ENCODE results near the gene FBLN2. TPM values are rescaled to one million over a fixed set of nuclear protein-coding genes. Genes with fewer than 3 reads are reported as not detected.
"Not testable (repeated sequence)": the region's sequence is repeated elsewhere in the genome, so short reads cannot be mapped to it uniquely, and the experiment has no call there.

Gene FBLN2
- total RNA-seq, 1 donor from 2014 or later, result 2.2 TPM

DNA sequence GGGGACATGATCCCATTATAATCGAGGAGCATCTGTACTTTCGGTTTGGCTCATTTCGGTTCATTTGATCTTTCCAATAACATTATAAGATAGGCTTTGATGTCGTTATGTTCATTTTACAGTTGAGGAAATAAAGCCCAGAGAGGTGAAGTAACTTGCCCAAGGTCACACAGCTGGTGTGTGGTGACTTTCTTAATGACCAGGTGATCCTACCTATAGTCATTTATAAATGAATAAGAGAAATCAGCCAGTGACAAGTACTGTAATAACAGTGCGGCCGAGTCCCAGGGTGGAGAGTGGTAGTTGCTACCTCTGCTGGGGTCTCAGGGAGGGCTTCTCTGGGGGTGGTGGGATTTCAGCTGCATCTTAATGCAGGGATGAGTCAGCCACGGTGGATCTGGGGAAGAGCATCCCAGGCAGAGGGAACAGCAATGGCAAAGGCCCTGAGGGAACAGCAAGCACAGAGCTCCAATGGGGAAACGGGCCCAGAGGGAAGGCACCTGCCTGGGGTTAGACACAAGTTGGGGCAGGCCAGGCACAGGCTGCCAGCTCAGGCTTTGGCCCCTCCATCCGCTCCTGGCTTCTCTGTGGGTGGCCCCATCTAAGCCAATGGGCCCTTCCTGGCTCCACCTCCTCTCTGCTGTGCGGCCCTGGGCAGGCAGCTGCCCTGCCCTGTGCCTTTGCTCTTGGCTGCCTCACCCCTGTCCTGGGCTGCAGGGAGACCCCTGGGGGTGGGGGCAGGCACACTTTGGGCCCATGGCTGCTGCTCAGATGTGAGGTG lies 1.1 kb upstream of the FBLN2 start:
- DNase-seq (ENCODE audit: low read depth, low spot score), result no peak

DNA sequence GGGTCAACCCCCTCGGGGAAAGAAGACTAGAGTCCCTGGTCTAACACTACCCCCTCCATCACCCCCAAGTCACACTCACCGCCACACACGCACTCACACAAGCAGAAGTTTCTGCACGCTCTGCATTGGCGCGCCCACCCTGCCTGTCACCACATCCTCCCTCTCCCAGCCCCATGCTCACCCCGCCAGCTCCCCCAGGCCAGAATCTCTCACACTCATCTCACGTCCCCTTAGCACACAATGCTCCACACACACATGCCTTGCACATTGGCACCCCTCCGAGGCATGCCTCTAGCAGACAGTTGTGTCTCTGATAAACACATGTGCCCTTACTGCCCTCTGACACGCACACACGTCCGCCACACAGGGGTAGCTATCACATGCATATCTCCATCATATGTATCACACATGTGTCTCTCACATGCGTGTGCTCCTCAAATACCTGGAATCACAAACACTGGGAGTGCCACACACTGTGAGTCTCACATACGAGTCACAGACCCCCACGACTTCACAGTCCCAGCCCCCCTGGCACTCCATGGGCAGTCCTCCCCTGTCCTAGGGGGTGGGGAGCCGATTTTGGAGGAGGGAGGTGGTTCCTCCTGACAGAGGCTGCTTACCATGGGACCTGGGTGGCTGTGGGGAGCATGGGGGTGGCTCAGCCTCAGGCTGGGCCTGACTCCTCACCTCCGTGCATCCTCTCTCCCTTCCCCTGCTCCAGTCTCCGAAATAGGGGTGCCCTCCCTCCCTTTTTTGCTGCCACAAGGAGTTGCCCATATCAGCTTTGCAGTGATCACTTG lies 898 bp downstream of the FBLN2 start:
- DNase-seq (ENCODE audit: low read depth, low spot score), result no peak

DNA sequence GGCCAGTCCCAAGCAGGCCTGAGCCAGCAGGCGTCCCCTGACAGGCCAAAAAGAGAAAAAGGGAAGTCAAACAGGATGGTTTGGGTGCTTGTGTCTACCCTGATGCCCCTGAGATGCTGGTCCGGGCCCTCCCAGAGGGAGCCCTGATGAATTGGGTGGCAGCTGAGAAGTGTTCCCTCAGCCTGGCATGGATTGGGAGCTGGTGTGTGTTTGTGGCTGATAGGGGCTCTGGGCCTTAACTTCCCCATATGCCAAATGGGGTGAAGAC lies 1.4 kb downstream of the FBLN2 start:
- no peak for DNase-seq (ENCODE audit: low read depth, low spot score)

DNA sequence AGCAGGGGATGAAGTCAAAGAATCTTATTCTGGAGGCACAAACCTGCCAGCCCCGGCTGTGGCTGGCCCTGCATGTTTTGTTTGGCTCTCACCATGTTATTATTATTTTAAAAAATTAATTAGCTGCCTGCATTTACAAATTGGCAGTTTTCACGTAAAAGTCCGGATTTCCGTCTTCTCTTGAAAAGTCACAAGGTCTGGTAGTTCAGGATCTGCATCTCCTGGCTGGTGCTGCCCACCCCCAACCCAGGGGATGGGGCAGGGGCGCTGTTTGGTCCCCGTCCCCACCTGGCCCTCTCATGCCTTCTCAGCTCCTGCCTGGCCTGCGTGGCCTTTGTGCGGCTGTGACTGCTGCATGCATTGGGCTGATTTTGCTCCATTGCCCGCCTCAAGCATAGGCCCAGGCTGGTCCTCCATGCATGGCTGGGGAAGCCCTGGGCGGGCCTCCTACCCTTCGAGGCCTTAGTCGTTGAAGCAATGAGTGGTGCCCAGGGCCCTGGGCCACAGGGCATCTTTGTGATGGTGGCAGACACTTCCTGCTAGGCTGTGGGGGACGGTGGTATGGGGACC lies 2.0 kb downstream of the FBLN2 start:
- DNase-seq (ENCODE audit: low read depth, low spot score), result no peak

DNA sequence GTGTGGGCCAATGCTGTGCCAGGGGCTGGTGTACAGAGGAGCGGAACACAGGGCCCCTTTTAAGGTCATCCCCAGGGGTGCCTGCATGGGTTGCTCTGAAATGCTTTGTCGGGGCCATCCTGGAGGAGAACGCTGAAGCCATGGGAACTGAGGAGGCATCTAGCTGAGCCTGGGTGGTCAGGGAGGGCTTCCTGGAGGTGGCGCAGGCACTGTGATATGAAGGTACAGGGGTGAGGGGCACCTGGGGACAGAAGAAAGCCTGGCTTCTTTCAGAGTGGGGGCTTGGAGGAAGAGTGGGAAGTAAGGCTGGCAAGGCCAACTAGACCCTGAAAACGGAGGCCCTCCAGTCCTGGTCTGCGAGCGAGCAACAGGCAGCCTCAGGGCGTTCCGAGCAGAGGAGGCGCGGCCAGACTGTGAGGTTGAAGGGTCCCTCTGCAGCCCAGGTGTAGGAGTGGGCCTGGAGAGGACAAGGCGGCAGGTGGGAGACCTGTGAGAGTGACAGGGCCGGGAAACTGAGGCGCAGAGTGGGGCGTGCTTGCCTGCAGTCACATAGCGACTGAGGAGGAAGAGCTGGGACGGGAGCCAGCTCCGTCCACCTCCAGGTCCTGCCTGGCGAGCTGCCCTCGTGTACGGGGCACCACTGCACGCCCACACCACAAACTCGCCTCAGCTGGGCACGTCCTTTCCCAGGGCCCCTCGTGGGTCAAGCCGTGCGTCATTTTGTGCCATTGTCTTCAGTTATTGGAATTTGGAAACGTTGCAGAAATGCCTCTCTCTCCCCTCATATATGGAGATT lies 4.1 kb downstream of the FBLN2 start:
- DNase-seq (ENCODE audit: low read depth, low spot score), result no peak

DNA sequence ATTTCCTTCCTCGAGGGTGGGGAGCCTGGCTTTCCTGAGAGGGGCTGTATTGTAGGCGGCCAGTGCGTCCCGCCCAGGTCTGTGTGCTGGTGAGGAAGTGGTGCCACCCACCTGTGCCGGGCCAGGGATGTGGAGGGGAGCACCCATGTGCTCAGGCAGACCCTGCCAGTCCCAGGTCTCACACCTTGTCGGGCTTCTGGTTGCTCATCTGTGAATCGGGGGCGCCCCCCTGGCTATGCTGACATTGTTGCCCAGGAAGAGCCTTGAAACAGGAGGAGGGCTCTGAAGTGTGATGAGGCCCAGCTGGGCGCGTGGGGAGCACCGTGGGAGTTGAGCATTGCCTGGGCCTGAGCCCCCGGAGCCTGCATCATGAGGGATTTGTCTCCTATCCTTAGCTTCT lies 4.8 kb downstream of the FBLN2 start:
- no peak for DNase-seq (ENCODE audit: low read depth, low spot score)

DNA sequence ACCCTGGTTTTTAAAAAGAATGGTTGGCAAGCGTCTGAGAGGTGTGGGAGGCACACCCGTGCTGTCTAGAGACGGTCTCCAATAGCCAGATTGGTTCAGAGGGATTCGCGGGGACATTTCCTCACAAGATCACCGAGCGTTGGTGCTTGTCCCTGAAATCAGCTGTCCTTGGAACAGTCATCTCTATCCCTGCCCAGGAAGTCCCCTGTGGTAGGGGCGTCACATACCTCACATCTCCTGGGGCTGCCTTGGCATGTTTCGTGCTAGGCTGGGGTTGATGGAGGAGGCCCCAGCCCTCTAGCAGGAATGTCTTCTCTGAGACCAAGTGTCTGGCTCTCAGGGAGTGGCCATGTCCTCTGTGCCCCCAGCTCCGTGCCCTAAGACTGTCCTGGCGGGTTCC lies 6.8 kb downstream of the FBLN2 start:
- no peak for DNase-seq (ENCODE audit: low read depth, low spot score)

DNA sequence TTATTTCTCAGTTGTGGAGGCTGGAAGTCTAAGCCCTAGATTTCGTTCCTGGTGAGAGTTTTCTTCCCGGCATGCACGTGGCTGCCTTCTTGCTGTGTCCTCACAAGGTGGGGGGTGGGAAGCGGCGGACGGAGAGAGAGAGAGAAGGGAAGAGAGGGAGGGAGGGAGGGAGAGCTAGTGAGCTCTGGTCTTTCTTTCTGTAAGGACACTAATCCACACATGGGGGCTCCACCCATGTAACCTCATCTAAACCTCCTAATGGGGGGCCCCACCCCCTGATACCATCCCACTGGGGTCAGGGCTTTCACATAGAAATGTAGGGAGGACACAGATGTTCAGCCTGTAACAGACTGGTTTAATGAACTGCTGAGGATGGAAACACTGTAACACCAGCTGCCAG lies 7.3 kb downstream of the FBLN2 start:
- DNase-seq (ENCODE audit: low read depth, low spot score), result no peak

DNA sequence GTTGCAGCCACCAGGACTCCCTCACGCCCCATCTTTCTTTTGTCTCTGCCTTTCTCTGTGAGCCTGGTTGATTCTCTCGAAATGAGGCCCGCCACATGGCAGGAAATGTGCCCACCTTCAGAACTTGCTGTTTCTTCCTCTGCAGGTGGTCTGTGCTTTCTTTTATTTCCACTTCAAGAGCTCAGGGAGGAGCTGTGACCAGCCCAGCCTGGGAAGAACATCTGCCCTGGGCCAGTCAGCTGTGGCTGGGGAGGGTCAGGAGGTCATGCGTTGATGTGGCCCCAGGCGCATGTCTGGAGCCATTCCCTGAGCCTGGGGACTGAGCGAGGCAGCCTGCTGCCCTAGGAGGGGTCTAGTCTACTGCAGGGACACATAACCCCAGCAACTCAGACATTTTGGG lies 8.0 kb downstream of the FBLN2 start:
- DNase-seq (ENCODE audit: low read depth, low spot score), result no peak

DNA sequence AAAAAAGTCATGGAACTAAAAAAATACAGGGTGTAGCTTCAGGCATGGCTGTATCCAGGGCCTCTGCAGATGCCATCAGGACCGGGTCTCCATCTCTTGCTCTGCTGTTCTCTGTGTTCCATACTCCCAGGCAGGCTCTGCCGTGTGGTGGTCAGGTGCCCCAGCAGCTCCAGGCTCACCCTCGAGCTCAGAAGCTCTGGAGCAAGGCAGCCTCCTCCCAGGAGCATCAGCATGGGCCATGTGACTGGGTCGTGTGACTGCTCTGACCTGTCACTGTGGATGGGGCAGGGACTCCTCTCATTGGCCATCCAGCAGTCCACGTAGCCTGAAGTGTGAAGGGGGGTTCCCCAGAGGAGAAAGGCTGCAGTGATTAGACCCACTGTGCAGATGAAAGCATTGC lies 8.5 kb downstream of the FBLN2 start:
- no peak for DNase-seq (ENCODE audit: low read depth, low spot score)

DNA sequence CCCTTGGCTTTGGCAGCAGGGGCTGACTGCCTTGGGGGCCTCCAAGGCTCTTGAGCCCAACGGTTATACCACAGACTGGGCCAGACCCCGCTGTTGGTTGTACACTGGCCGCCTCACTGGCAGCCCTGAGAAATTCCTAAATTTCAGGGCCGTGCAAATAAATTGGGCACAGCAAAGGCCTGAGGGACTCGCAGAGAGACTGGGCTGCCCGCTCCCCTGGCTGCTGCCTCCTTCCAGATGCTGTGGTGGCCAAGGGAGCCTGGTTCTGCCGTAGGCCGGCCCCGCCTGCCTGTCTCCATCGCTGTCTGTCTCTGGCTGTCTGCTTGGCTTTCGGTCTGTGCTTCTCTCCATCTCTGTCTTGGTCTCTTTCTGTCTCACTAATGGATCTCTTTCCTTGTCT lies 9.0 kb downstream of the FBLN2 start:
- no peak for DNase-seq (ENCODE audit: low read depth, low spot score)

DNA sequence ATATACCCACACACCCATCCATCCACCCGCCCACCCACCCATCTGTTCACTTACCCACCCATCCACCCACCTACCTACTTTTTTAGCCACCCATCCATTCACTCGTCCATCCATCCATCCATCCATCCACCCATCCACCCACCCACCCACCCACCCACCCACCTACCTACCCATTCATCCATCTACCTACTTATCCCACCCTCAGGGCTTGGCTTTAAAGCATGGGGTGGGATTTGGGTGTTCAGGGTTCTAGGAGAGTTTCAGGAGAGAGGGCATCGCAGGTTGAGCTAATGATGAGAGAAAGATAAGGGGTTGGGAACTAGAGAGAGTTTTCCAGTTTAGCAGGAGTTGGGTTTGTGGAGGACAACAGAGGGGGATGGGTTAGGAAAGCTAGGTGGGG lies 9.7 kb downstream of the FBLN2 start:
- no peak for DNase-seq (ENCODE audit: low read depth, low spot score)

DNA sequence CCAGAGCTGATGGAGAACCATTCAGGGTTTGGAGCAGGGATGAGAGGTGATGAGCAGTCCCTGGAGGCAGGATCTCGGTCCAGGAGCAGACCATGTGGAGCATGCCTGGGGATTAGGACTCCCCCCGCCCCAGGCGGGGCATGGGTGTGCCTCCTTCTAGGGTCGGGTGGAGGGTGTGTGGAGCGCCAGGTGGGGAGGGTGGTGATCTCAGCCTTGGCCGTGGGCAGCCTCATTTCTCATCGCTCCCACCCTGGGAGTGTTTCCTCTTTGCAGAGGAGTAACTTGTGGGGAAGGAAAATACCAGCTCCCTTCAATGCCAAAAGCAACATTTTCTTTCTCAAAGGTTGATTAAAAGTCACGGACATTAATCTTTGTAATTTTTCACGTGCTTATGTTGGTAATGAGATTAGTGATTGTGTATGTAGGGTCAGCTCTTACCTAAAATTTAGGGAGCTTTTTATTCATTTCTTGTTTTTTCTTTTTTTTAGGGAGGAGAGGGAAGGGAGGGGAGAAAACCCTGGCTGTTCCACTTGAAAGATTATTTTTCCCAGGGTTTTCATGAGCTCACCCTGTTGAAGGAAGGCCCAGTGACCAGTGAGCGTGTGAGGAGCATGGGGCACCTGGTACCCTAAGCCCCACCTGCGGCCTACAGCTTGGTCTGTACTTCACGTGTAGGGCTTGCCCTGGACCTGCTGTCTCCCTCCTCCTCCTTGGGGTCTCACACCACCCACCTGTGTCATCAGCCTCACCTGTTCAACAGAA lies 11.0 kb downstream of the FBLN2 start:
- DNase-seq (ENCODE audit: low read depth, low spot score), result no peak

DNA sequence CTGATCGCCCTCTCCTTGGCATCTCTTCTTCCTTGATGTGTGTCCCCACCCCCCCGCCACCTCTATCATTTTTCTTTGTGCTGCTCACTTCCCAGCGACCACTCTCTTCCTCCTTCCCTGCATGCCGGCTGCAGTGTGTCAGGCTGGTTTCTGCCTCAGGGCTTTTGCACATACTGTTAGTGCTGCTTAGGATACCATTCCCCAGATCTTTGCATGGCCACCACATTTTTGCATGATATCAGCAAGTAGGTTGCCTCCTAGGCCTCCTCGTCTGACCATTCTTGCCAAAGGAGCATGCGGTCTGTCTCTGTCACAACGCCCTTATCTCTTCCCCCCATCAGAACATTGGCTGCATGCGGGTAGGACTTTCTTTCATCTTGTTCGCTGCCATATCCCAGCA lies 12.5 kb downstream of the FBLN2 start:
- no peak for DNase-seq (ENCODE audit: low read depth, low spot score)

DNA sequence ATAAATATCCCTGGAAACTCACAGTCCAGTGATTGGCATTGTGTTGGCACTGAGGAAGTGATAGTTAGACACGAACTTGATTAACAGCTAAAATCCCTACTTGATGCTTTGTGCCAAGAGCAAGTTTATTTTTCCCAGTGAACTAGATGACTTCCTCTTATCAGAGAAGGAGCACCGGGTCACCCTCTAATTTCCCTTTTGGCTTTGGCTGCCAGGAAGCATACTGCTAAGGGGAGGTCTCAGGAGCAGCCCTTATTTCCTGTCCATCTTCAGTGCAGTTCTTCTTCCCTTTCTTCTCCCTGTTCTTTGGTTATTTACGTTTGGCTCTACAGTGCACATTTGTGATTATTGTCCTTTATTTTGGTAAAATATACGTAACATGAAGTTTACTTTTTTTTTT lies 13.0 kb downstream of the FBLN2 start:
- DNase-seq (ENCODE audit: low read depth, low spot score), result no peak

DNA sequence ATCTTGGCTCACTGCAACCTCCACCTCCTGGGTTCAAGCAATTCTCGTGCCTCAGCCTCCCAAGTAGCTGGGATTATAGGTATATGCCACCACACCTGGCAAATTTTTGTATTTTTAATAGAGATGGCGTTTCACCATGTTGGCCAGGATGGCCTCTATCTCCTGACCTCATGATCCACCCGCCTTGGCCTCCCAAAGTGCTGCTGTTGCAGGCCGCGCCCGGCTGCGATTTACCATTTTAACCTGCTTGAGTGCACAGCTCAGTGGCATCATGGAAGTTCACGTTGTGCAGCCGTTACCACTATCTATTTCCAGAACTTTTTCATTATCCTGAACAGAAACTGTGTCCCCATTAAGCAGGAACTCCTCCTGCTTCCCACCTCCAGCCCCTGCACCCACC lies 13.5 kb downstream of the FBLN2 start:
- not testable (repeated sequence) for DNase-seq (ENCODE audit: low read depth, low spot score)

DNA sequence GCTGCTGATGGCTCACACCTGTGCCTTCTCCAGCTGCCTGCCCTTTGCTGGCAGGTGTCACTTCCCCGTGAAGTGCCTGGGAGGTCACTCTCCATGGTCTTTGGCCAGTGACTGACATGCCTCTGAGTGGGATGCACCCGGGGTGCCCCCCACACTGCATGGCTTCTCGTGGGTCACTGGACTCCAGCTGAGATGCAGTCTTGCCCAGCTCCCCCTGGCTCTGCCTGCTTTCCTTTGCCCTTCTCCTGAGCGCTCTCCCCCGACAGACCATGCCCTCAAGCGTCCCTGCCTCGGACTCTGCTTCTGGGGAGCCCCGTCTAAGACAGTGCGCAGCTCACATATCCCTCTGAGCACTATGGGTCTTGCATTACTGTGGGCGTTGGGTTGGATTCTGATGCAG lies 14.4 kb downstream of the FBLN2 start:
- DNase-seq (ENCODE audit: low read depth, low spot score), result no peak

DNA sequence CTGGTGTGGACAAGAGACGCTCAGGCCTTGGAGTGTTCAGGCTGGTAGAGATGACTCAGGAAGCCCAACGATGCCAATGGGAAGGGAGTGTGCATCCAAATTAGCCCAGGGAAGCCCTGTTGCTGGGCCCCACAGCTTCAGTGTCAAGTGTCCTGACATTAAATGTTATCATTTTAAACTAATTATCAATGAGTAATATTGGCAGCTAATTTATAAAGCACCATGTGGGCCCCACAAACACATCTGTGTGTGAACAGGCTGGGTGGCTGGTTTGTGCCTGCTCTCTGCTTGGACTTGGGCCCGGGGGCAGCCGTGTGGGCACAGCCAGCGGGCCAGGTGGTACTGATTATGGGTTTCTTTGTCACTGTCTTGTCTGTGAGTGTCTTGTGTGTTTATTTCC lies 15.0 kb downstream of the FBLN2 start:
- no peak for DNase-seq (ENCODE audit: low read depth, low spot score)

DNA sequence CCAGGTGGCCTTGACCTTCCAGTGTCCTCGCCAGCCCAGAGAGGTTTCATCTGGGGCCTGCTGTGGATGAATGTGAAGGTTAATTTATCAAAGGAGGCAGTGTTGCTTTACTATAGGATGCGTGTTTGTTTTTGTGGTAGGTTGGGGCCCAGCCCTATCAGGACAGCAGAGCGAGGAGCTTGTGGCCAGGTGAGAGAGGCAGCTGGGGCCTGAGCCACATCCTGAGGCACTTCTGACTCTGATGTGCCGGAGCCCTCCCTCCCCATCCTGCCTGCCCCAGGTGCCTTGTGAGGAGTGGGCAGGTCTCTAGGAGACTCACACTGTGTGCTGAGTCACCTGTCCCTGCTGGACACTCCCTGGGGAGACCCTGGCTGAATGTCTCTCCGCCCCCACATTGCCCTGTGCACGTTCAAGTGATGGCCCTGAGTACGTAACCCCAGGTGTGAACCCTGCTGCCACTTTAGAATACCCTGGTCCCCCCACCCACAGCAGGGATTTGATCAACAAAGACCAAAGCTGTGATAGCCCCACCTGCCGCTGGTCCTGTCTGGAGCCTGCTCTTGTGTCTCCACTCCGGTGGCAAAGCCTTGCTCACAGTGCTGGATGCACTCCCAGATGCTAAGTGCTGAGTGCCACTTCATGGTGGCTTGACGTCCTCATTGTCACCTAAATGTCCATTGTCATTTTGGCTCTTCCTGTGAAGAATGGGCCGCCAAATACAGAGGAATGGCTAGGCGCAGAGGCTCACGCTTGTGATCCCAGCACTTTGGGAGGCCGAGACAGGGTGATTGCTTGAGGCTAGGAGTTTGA lies 16.0 kb downstream of the FBLN2 start:
- DNase-seq (ENCODE audit: low read depth, low spot score), result no peak
